ENCODE results near the gene NCK1.

DNA sequence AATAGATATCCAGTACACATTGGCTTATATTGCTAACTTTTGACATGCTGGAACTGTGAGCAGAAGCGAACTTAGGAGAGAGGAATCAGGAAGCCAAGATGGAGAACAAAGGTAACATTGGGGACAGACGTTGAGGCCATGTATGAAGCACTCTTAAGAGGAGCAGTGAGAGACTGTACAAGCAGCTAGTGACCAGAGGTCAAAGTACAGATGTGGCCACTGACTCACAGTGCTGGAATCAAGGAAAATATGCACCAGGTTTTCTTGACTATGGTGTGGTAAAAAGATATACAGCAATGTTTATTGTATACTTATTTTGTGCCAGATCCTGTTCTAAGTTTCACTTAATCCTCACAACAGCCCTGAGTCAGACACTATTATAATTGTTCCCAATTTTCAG lies 93.8 kb downstream of the NCK1 start:
- TF ChIP-seq POLR2A (IDR thresholded peaks at IDR 0.05) = no peak
- TF ChIP-seq, protein P1, sequence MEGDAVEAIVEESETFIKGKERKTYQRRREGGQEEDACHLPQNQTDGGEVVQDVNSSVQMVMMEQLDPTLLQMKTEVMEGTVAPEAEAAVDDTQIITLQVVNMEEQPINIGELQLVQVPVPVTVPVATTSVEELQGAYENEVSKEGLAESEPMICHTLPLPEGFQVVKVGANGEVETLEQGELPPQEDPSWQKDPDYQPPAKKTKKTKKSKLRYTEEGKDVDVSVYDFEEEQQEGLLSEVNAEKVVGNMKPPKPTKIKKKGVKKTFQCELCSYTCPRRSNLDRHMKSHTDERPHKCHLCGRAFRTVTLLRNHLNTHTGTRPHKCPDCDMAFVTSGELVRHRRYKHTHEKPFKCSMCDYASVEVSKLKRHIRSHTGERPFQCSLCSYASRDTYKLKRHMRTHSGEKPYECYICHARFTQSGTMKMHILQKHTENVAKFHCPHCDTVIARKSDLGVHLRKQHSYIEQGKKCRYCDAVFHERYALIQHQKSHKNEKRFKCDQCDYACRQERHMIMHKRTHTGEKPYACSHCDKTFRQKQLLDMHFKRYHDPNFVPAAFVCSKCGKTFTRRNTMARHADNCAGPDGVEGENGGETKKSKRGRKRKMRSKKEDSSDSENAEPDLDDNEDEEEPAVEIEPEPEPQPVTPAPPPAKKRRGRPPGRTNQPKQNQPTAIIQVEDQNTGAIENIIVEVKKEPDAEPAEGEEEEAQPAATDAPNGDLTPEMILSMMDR (IDR thresholded peaks at IDR 0.05) = no peak
